NK-92 (cell line): ENCODE data around the gene SEC24C.
"Not testable (repeated sequence)": the region's sequence is repeated elsewhere in the genome, so short reads cannot be mapped to it uniquely, and the experiment has no call there.

ENCODE experiments used
- DNase-seq: peaks from one replicate; lab custom pipeline; 2025; ENCODE audit not compliant: unreplicated experiment; lab: John Stamatoyannopoulos, UW

SEC24C gene

GRCh38 chr10:73732426-73732825, 11.7 kb upstream of the SEC24C start:
- DNase-seq = no peak

GRCh38 chr10:73732931-73733623, 11.1 kb upstream of the SEC24C start:
- DNase-seq = no peak

- no peak for DNase-seq
Measured at GRCh38 chr10:73734028-73734720, 10.0 kb upstream of the SEC24C start.

GRCh38 chr10:73734796-73735305, 9.3 kb upstream of the SEC24C start:
- DNase-seq = no peak

- DNase-seq = not testable (repeated sequence)
Measured at GRCh38 chr10:73740501-73741254, 3.5 kb upstream of the SEC24C start.

GRCh38 chr10:73742454-73742734, 1.8 kb upstream of the SEC24C start:
- DNase-seq = no peak

GRCh38 chr10:73743327-73743904, 756 bp upstream of the SEC24C start:
- DNase-seq = no peak

- DNase-seq = no peak
Measured at GRCh38 chr10:73744664-73744975, 448 bp downstream of the SEC24C start.

- DNase-seq = no peak
Measured at GRCh38 chr10:73746721-73747120, 2.5 kb downstream of the SEC24C start.

- no peak for DNase-seq
Measured at GRCh38 chr10:73750819-73751218, 6.6 kb downstream of the SEC24C start.

GRCh38 chr10:73756183-73756582, 12.0 kb downstream of the SEC24C start:
- no peak for DNase-seq

GRCh38 chr10:73758704-73759511, 14.7 kb downstream of the SEC24C start:
- DNase-seq = no peak

GRCh38 chr10:73759512-73760115, 15.4 kb downstream of the SEC24C start:
- DNase-seq = no peak

GRCh38 chr10:73761781-73762180, 17.6 kb downstream of the SEC24C start:
- no peak for DNase-seq

- no peak for DNase-seq
Measured at GRCh38 chr10:73762915-73763314, 18.7 kb downstream of the SEC24C start.

- no peak for DNase-seq
Measured at GRCh38 chr10:73763343-73763742, 19.2 kb downstream of the SEC24C start.

GRCh38 chr10:73765066-73765465, 20.9 kb downstream of the SEC24C start:
- DNase-seq = no peak

- no peak for DNase-seq
Measured at GRCh38 chr10:73768881-73769280, 24.7 kb downstream of the SEC24C start.

GRCh38 chr10:73769396-73769795, 25.2 kb downstream of the SEC24C start:
- DNase-seq = no peak

GRCh38 chr10:73771722-73772280, 27.6 kb downstream of the SEC24C start:
- DNase-seq = no peak
